ENCODE data around the gene MEDAG.

Gene MEDAG

DNA sequence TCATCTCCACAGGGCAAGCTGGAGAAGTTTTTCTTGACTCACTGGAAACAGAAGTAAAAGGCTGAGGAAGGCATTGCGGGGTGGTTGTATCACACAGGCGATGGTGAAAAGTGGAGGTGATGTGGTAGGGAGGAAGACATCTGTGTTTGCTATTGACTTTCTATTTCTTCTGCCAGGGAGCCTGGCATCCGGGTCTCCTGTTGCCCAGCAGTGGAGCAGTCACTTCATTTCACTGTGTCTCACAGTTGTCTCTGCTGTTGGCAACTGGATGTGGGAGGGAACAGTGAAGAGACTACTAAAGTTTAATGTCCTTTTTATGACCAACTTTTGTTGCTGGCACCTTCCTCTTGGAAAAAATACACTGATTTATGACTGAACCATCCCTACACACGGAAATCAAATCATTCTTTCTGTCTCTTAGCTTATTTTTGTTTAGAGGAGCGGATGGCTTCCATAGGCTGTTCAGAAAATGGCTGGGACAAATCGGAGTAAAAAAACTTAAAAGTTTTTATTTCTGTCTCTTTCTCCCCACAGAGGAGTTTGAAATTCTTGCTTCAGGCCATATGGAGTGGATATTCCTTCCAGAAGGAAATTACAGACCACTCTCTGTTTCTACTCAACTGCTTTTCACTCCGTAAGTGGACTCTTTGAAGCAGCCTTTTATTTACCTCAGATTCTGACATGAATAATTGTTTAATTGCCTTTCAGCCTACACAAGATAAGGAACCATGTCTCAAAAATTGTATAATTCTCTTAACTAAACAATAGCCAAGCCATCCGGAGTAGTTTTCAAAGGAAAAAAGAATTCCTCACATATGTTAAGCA is 23.8 kb upstream of the MEDAG start:
- H3K27me3 ChIP-seq (ENCODE audit: insufficient read depth, low read length, poor library complexity, severe bottlenecking): peaks cover 12% of the 10 kb centered on the region
- TF ChIP-seq EZH2phosphoT487 (IDR thresholded peaks at IDR 0.05; ENCODE audit: borderline replicate concordance): no peak
- TF ChIP-seq, protein P1, sequence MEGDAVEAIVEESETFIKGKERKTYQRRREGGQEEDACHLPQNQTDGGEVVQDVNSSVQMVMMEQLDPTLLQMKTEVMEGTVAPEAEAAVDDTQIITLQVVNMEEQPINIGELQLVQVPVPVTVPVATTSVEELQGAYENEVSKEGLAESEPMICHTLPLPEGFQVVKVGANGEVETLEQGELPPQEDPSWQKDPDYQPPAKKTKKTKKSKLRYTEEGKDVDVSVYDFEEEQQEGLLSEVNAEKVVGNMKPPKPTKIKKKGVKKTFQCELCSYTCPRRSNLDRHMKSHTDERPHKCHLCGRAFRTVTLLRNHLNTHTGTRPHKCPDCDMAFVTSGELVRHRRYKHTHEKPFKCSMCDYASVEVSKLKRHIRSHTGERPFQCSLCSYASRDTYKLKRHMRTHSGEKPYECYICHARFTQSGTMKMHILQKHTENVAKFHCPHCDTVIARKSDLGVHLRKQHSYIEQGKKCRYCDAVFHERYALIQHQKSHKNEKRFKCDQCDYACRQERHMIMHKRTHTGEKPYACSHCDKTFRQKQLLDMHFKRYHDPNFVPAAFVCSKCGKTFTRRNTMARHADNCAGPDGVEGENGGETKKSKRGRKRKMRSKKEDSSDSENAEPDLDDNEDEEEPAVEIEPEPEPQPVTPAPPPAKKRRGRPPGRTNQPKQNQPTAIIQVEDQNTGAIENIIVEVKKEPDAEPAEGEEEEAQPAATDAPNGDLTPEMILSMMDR (conservative IDR thresholded peaks at IDR 0.05; ENCODE audit: low read length): no peak
- H2AFZ ChIP-seq (ENCODE audit: low read length): no peak overlapping the region
- no peaks in the 10 kb centered on the region for H3K9me2 ChIP-seq (replicated peaks; ENCODE audit: low read depth, low read length)
- H3K4me2 ChIP-seq (ENCODE audit: low read depth, low read length, poor library complexity, severe bottlenecking): no peak overlapping the region
- no peak overlapping the region for H3K4me3 ChIP-seq (ENCODE audit: low read length, poor library complexity, severe bottlenecking)
- no peaks in the 10 kb centered on the region for H4K20me1 ChIP-seq (ENCODE audit: insufficient read depth, low read length, poor library complexity, severe bottlenecking)
- H3K9me3 ChIP-seq (ENCODE audit: insufficient read depth, low read depth, low read length): no peaks in the 10 kb centered on the region
- H3F3A ChIP-seq (ENCODE audit: low read depth): no peaks in the 10 kb centered on the region
- H3K4me1 ChIP-seq (ENCODE audit: insufficient read depth, low read length, poor library complexity, severe bottlenecking): peaks cover 2% of the 10 kb centered on the region
- H3K9ac ChIP-seq (ENCODE audit: low read depth, low read length, poor library complexity, severe bottlenecking): no peak overlapping the region
- no peaks in the 10 kb centered on the region for H3K36me3 ChIP-seq (ENCODE audit: insufficient read depth, low read length)
- no peaks in the 10 kb centered on the region for H3K79me2 ChIP-seq (ENCODE audit: insufficient read depth, low read length)

DNA sequence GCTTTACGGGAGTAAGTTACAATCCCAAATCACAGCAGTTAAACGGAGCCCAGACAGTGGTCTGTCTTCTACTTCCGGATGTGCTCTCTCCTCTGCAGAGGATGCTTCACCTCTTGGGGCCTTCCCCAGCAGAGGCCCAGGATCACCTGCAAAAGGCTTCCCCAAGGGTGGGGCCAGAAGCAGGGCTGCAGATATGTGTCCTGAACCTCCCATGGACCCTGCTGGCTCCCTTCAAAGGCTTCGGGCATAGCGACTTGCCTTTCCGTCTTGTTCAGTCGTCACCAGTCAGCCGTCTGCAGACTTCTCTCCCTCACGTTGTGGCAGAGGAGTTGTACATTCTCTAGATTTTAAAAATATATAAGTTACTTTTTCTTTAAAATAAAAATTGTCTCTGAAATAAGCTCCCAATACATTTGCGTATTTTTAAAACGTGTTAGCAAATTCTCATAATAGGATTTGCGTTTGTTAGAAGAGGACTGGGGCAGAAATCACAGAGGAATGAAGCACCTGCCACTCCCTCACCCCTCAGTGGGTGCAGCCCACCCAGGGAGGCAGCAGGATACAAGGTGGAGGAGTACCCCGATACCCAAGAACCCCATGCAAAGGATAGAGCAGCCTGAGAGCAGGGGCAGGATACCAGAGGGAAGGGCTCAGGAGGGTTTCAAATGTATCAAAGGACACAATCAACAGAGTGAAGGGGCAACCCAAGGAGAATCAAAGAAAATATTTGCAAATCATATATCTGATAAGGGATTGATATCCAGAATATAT is 22.9 kb upstream of the MEDAG start:
- no peaks in the 10 kb centered on the region for H3F3A ChIP-seq (ENCODE audit: low read depth)
- H3K79me2 ChIP-seq (ENCODE audit: insufficient read depth, low read length): no peaks in the 10 kb centered on the region

DNA sequence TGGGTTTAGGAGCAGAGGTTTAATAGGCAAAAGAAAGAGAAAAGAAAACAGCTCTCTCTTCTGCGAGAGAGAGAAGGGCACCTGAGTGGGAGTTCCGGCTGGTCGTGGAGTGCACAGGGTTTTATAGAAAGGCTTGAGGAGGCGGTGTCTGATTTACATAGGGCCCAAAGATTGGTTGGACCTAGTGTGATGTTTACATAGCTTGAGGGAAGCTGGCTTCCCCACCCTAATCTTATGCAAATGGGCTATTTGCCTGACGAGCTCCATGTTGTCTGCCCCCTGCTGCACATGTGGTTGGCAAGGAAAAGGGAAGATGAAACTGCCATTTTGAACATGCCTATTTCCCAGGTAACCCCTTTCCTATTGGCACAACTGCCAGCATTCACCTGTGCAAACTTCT is 21.5 kb upstream of the MEDAG start:
- TF ChIP-seq, protein P1 (conservative IDR thresholded peaks at IDR 0.05; ENCODE audit: low read length): no peak
- no peak for TF ChIP-seq EZH2phosphoT487 (IDR thresholded peaks at IDR 0.05; ENCODE audit: borderline replicate concordance)
- Histone ChIP-seq H3K9me3 (ENCODE audit: insufficient read depth, low read depth, low read length) (no peaks in the 10 kb centered on the region), H3K4me3 (ENCODE audit: low read length, poor library complexity, severe bottlenecking) (no peak overlapping the region), H3K36me3 (ENCODE audit: insufficient read depth, low read length) (no peaks in the 10 kb centered on the region), H3K27me3 (ENCODE audit: insufficient read depth, low read length, poor library complexity, severe bottlenecking) (peaks cover 12% of the 10 kb centered on the region), H3K4me2 (ENCODE audit: low read depth, low read length, poor library complexity, severe bottlenecking) (no peak overlapping the region), H3K4me1 (ENCODE audit: insufficient read depth, low read length, poor library complexity, severe bottlenecking) (no peaks in the 10 kb centered on the region), H3K79me2 (ENCODE audit: insufficient read depth, low read length) (no peaks in the 10 kb centered on the region), H3K9ac (ENCODE audit: low read depth, low read length, poor library complexity, severe bottlenecking) (no peak overlapping the region), H4K20me1 (ENCODE audit: insufficient read depth, low read length, poor library complexity, severe bottlenecking) (no peaks in the 10 kb centered on the region), H2AFZ (ENCODE audit: low read length) (no peak overlapping the region), H3K9me2 (replicated peaks; ENCODE audit: low read depth, low read length) (no peaks in the 10 kb centered on the region), H3F3A (ENCODE audit: low read depth) (no peaks in the 10 kb centered on the region)

More for the DNA sequence above, 22.9 kb upstream of the MEDAG start:
- Histone ChIP-seq H3K36me3 (ENCODE audit: insufficient read depth, low read length) (no peaks in the 10 kb centered on the region), H3K4me3 (ENCODE audit: low read length, poor library complexity, severe bottlenecking) (no peak overlapping the region), H3K4me1 (ENCODE audit: insufficient read depth, low read length, poor library complexity, severe bottlenecking) (no peaks in the 10 kb centered on the region), H4K20me1 (ENCODE audit: insufficient read depth, low read length, poor library complexity, severe bottlenecking) (no peaks in the 10 kb centered on the region), H2AFZ (ENCODE audit: low read length) (no peak overlapping the region), H3K9me3 (ENCODE audit: insufficient read depth, low read depth, low read length) (no peaks in the 10 kb centered on the region), H3K9me2 (replicated peaks; ENCODE audit: low read depth, low read length) (no peaks in the 10 kb centered on the region), H3K27me3 (ENCODE audit: insufficient read depth, low read length, poor library complexity, severe bottlenecking) (peaks cover 12% of the 10 kb centered on the region), H3K9ac (ENCODE audit: low read depth, low read length, poor library complexity, severe bottlenecking) (no peak overlapping the region), H3K4me2 (ENCODE audit: low read depth, low read length, poor library complexity, severe bottlenecking) (no peak overlapping the region)
- no peak for TF ChIP-seq EZH2phosphoT487 (IDR thresholded peaks at IDR 0.05; ENCODE audit: borderline replicate concordance)
- TF ChIP-seq, protein P1 (conservative IDR thresholded peaks at IDR 0.05; ENCODE audit: low read length): no peak
